K562 (cell line): ENCODE measurements around the gene CEP95. TPM values are rescaled to one million over a fixed set of nuclear protein-coding genes. Genes with fewer than 3 reads are reported as not detected.

Source experiments
- ZNF318 ChIP-seq, 2 experiments: fragments of 450-650 bp; IDR thresholded peaks; 2 replicates each; pipeline ENCODE4 v1.6.1; 2016; ENCODE audit warnings: mild to moderate bottlenecking in 2 of 2, borderline replicate concordance in 1 of 2, low read depth in 1 of 2, moderate library complexity in 1 of 2
- ZNF57 ChIP-seq: fragments of 450-650 bp; formaldehyde crosslinking; IDR thresholded peaks from 2 replicates; pipeline ENCODE4 v1.4.0; 2020; ENCODE audit warnings: mild to moderate bottlenecking, moderate library complexity
- polyA plus RNA-seq, 8 experiments: library from polyadenylated mRNA; depleted of rRNA in 4 of 8; stranded (reverse) in 5 of 8; unstranded in 3 of 8; fragments of >200 nt; fragmentation: Nextera tagmentation in 2 of 8; fragmentation: Illumina TruSeq in 1 of 8; extraction: Ambion mirVana in 2 of 8; extraction: Trizol in 1 of 8; gene quantifications; 2 replicates each; pipeline versions ENCODE4 v1.2.1 to v1.2.3, GENCODE V29; 2011 to 2014; ENCODE audit warnings: inconsistent platforms in 1 of 8, missing spikeins in 1 of 8
- total RNA-seq, 7 experiments: library from RNA; depleted of rRNA in 6 of 7; stranded (reverse); fragments of >200 nt in 6 of 7; fragmentation: Illumina TruSeq in 2 of 7; extraction: Trizol in 2 of 7; gene quantifications; 2 replicates each; pipeline versions ENCODE4 v1.2.1 to v1.2.3, GENCODE V29; 2011 to 2021; ENCODE audit warnings: low replicate concordance in 1 of 7

CEP95 gene
- total and polyA plus RNA-seq, 9 of the 15 experiments (the other 6 are each of a cell fraction or from before 2014, with no cell fraction given) = 26.7 to 80.7 (median 56.9) TPM

GRCh38 chr17:64580384-64581315 is 73.9 kb downstream of the CEP95 start (continued):
- TF ChIP-seq ZNF318 (IDR thresholded peaks at IDR 0.05; ENCODE audit: borderline replicate concordance in 1 of 2, low read depth in 1 of 2) = no peak
- no peak for TF ChIP-seq ZNF57 (CRISPR knock-in tag)
